Upper lobe of left lung (tissue), 6 donors: ENCODE results near the gene SLC9B1. TPM values are rescaled to one million over a fixed set of nuclear protein-coding genes. Genes with fewer than 3 reads are reported as not detected.
A peak's percentile ranks its signal among the peaks of the same experiment; 100 is the strongest.

Experiments
- ATAC-seq, 2 donors: fragments of 200-7000 bp; cut with Tn5 transposase; one replicate each; pipeline ENCODE4 v1.9.1; 2022; ENCODE audit warnings: mild to moderate bottlenecking in 2 of 2, moderate library complexity in 2 of 2; ENCODE audit not compliant: low FRiP score in 2 of 2
- DNase-seq, 2 donors: peaks; one replicate each; pipeline ENCODE4 v3.0.0-alpha.2; 2019 to 2020
- H3K27ac ChIP-seq, 4 donors: fragments of 200-600 bp; sonication (generic); one replicate each; pipeline ENCODE4 v1.5.1; 2016 to 2019
- H3K27me3 ChIP-seq, 4 donors: fragments of 200-600 bp; sonication (generic); one replicate each; pipeline ENCODE4 v1.5.1; 2017 to 2019
- H3K36me3 ChIP-seq, 4 donors: fragments of 200-600 bp; sonication (generic); one replicate each; pipeline ENCODE4 v1.5.1; 2016 to 2019
- H3K4me1 ChIP-seq, 4 donors: fragments of 200-600 bp; sonication (generic); one replicate each; pipeline ENCODE4 v1.5.1; 2018 to 2019
- H3K4me3 ChIP-seq, 4 donors: fragments of 200-600 bp; sonication (generic); one replicate each; pipeline ENCODE4 v1.5.1; 2017 to 2019; ENCODE audit warnings: mild to moderate bottlenecking in 2 of 4, moderate library complexity in 1 of 4
- H3K9me3 ChIP-seq, 4 donors: fragments of 200-600 bp; sonication (generic); one replicate each; pipeline ENCODE4 v1.5.1; 2018 to 2019
- CTCF ChIP-seq, 6 experiments: fragments of 450-650 bp in 4 of 6; fragments of 200-600 bp in 2 of 6; sonication (generic) in 2 of 6; IDR thresholded peaks; one replicate each; pipeline ENCODE4 v1.5.1; 2016 to 2019; ENCODE audit warnings: antibody characterized with exemption in 6 of 6
- EP300 ChIP-seq, 4 donors: sonication (generic); formaldehyde crosslinking; IDR thresholded peaks; one replicate each; pipeline ENCODE4 v1.5.1; 2017; ENCODE audit warnings: antibody characterized with exemption in 4 of 4, control low read depth in 2 of 4
- POLR2A ChIP-seq, 4 donors: fragments of 450-650 bp; IDR thresholded peaks; one replicate each; pipeline ENCODE4 v1.5.1; 2016 to 2017; ENCODE audit warnings: antibody characterized with exemption in 4 of 4, mild to moderate bottlenecking in 2 of 4
- POLR2AphosphoS5 ChIP-seq, 2 donors: sonication (generic); formaldehyde crosslinking; IDR thresholded peaks; one replicate each; pipeline ENCODE4 v1.5.1; 2017; ENCODE audit warnings: antibody characterized with exemption in 2 of 2
- WGBS, 2 donors: methylation state at CpG; one replicate each; pipeline ENCODE4 v1.1.5; 2017 to 2018; 5-methylcytosine and 5-hydroxymethylcytosine counted together
- total RNA-seq, 6 donors: library from RNA; depleted of rRNA in 4 of 6; stranded (reverse); fragments of >200 nt in 4 of 6; gene quantifications; one replicate each; pipeline versions ENCODE4 v1.1.0 to v1.2.1, GENCODE V29; 2016 to 2021
- donor health status: DM: no; HTN: no; CAD: no; lungs with moderate emphysema.
- donor health status: DM: no; HTN: yes; CAD: no; lungs with severe emphysema.

Gene SLC9B1
- total RNA-seq, 6 donors from 2014 or later: 0.44 to 1.4 (median 0.62) TPM; not detected in 2

- H3K4me1 ChIP-seq: no peaks in the 10 kb centered on the region
- H3K9me3 ChIP-seq: no peaks in the 10 kb centered on the region
- ATAC-seq (no peak), DNase-seq (no peak)
- H3K27me3 ChIP-seq: no peaks in the 10 kb centered on the region
- H3K4me3 ChIP-seq: no peak overlapping the region
- H3K27ac ChIP-seq: no peak overlapping the region
- H3K36me3 ChIP-seq: no peaks in the 10 kb centered on the region
- WGBS, 2 donors: 93 to 95% methylated on average over 1 of the region's 1 CpG
- TF ChIP-seq EP300 (IDR thresholded peaks at IDR 0.05) (no peak), POLR2AphosphoS5 (IDR thresholded peaks at IDR 0.05) (no peak), POLR2A (IDR thresholded peaks at IDR 0.05) (no peak), CTCF (IDR thresholded peaks at IDR 0.05) (no peak)
Measured at GRCh38 chr4:103026868-103027267, 7.4 kb upstream of the SLC9B1 start.

GRCh38 chr4:103024996-103025395 is 5.5 kb upstream of the SLC9B1 start:
- TF ChIP-seq POLR2AphosphoS5 (IDR thresholded peaks at IDR 0.05) (no peak), POLR2A (IDR thresholded peaks at IDR 0.05) (no peak), EP300 (IDR thresholded peaks at IDR 0.05) (no peak), CTCF (IDR thresholded peaks at IDR 0.05) (no peak)
- WGBS, 2 donors: 94 to 100% methylated on average over 3 of the region's 3 CpGs

GRCh38 chr4:103021120-103021519 is 1.6 kb upstream of the SLC9B1 start:
- TF ChIP-seq CTCF (IDR thresholded peaks at IDR 0.05) (no peak), POLR2AphosphoS5 (IDR thresholded peaks at IDR 0.05) (no peak), POLR2A (IDR thresholded peaks at IDR 0.05) (no peak), EP300 (IDR thresholded peaks at IDR 0.05) (no peak)
- DNase-seq: no peak
- no peak overlapping the region for H3K4me3 ChIP-seq
- H3K9me3 ChIP-seq: no peaks in the 10 kb centered on the region
- no peaks in the 10 kb centered on the region for H3K36me3 ChIP-seq
- H3K27ac ChIP-seq: no peak overlapping the region
- H3K27me3 ChIP-seq: no peaks in the 10 kb centered on the region
- 98 to 100% methylated on average over 2 of the region's 2 CpGs for WGBS, 2 donors
- no peak for ATAC-seq
- peaks cover 6 to 16% (median 10%) of the 10 kb centered on the region in 4 donors for H3K4me1 ChIP-seq

More at GRCh38 chr4:103024996-103025395, 5.5 kb upstream of the SLC9B1 start:
- DNase-seq (no peak), ATAC-seq (no peak)
- Histone ChIP-seq H3K27ac (no peak overlapping the region), H3K9me3 (no peaks in the 10 kb centered on the region), H3K4me3 (no peak overlapping the region), H3K27me3 (no peaks in the 10 kb centered on the region), H3K4me1 (peaks cover 3 to 5% (median 4%) of the 10 kb centered on the region in 4 donors), H3K36me3 (no peaks in the 10 kb centered on the region)

- Histone ChIP-seq H3K9me3 (no peaks in the 10 kb centered on the region), H3K4me1 (peaks cover 6 to 16% (median 10%) of the 10 kb centered on the region in 4 donors), H3K36me3 (no peaks in the 10 kb centered on the region), H3K4me3 (peak overlapping the region in 3 of 4 donors; percentile 43 to 55 (median 51)), H3K27me3 (no peaks in the 10 kb centered on the region), H3K27ac (peak overlapping the region; percentile 86 to 90 (median 88))
- ATAC-seq: peak in 1 of 2 donors; percentile 50
- 46 to 47% methylated on average over 7 to 8 of the region's 8 CpGs for WGBS, 2 donors
- TF ChIP-seq CTCF (IDR thresholded peaks at IDR 0.05) (no peak), POLR2A (IDR thresholded peaks at IDR 0.05) (no peak), POLR2AphosphoS5 (IDR thresholded peaks at IDR 0.05) (no peak), EP300 (IDR thresholded peaks at IDR 0.05) (no peak)
- no peak for DNase-seq
Measured at GRCh38 chr4:103018391-103019307, 856 bp downstream of the SLC9B1 start.
